NCI-H1694 (cell line): ENCODE measurements around the gene SYT4.

Experiments used
- DNase-seq: peaks from one replicate; lab custom pipeline; 2025; lab: John Stamatoyannopoulos, UW

Gene SYT4

DNA sequence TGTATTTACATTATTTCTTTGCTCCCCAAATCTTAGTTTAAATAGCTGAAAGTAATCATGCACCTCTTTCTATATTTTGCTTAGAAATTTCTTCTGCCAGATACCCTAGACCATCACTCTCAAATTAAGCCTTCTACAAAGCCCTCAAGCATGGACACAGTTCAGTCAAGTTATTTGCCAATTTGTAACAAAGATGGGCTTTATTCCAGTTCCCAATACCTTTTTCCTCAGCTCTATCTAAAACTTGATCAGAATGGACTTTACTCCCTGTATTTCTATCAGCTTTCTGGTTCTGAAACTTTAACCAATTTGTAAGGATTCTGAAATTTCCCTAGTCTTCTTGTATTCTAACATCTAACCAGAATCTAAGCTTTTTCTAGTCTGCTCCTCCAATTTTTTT is 56.6 kb downstream of the SYT4 start:
- no peak for DNase-seq
